HG03045 (cell line): ENCODE results near the gene TIGD1.
"Not testable (repeated sequence)": the region's sequence is repeated elsewhere in the genome, so short reads cannot be mapped to it uniquely, and the experiment has no call there.

Experiments used
- ATAC-seq: cut with Tn5 transposase; IDR thresholded peaks from one replicate; pipeline ENCODE4 v1.9.1; 2021; ENCODE audit warnings: mild to moderate bottlenecking, moderate library complexity; ENCODE audit not compliant: unreplicated experiment

Gene TIGD1

DNA sequence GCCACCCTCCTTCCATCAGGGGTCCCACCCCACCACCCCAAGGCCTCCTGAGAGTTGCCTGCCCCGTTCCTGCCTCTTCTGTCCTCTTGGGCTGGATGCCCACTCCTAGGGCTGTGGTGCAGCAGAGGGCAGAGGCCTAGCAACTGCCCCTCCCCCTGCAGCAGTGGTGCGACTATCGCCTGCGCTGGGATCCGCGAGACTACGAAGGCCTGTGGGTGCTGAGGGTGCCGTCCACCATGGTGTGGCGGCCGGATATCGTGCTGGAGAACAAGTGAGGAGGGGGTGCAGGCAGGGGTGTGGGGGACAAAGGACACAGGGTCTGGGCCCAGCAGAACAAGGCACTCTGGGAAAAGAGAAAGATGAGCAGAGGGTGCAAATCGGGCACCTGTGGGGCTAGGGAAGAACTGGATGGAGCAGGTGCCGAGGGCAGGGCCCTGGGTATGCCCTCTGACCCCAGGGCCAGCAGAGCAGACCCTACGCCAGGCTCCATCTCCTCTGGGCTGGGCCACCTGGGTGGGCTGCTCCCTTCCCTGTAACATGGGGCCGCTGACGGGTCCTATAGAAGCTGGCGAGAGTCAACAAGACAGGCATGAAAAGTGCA, 9.8 kb downstream of the TIGD1 start:
- no peak for ATAC-seq

DNA sequence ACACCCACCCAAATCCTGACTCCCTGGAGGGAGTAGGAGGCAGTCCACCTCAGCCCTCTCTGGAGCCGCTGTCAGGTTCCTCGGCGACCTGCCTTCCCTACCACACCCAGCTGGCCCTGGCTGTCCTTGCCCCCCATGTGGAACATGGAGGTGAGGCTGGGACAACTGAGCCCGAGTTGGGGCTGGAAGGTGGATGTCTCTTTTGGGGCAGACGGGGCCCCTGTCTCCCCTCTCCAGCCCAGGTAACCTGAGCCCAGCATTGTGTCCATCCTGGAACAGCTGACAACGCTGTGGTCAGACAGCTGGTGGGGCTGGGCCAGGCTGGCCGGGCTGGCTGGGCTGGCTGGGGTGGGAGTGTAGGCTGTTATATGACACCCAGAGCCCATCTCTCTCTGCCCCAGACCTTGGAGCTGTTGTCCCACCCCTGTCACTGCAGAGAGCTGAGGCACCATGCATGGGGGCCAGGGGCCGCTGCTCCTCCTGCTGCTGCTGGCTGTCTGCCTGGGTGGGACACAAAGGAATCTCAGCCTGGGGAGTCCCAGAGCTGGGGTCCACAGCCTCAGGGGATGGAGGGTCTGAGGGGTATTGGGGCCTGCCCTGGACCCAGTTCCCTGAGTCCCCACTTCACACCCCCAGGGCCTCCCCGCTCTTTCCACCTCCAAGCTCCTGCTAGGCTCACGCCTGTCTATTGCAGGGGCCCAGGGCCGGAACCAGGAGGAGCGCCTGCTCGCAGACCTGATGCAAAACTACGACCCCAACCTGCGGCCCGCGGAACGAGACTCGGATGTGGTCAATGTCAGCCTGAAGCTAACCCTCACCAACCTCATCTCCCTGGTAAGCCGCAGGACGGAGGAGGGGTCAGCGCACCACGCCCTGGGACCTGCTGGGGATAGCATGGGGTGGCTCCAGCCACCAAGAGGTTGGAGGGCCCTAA, 10.8 kb downstream of the TIGD1 start, which contains the start of gene CHRNG:
TSS of gene CHRNG (plus strand) at position 395 of the 934 bp plus-strand sequence. CDS start at position 451, 56 bp downstream.
- ATAC-seq = no peak

DNA sequence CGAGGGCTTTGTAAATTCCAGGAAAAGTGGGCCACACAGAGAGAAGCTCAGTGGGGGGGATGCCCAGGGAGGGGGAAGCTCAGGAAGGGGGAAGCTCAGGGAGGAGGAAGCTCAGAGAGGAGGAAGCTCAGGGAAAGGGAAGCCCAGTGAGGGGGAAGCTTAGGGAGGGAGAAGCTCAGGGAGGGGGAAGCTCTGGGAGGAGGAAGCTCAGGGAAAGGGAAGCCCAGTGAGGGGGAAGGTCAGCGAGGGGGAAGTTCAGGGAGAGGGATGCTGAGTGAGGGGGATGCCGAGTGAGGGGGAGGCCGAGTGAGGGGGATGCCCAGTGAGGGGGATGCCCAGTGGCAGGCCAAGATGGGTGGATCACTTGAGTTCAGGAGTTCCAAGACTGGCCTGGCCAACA, 11.7 kb downstream of the TIGD1 start:
- ATAC-seq = no peak

DNA sequence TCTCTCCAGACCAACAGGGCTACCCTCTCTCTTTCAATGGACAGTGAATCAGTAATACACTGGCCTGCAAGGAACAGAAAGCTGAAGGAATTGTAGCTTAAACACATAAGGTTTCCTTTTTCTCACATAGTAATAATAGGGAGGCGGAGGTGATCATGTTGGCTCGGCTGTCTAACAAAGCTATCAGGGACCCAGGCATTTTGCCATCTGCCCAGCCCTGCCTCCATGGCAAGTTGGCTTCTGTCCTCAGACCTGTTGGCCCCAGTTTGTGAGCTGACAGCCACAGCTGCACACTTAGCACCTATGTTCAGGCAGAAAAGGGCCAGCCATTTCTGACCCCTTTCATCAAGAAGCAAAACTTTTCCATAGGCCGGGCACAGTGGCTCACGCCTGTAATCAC, 12.9 kb downstream of the TIGD1 start:
- ATAC-seq = no peak

DNA sequence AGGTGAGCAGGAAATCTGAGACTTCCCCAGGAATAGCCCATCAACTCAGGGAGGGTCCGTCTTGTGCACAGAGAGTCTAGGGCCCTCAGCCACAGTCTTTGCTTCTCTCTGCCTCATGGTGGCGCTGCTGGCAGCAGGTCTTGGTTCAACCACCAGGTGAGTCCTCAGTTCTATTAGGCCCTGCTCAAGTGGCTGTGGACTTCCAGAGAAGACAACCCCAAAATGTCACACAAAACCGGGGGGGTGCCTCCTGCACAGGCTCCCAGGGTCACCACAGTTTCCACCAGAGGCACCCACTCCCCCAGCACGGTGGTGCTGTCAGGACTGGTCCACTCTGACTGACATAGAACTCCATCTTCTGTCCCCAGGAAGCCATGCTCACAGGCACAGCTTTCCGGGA, 13.3 kb downstream of the TIGD1 start:
- ATAC-seq = no peak

DNA sequence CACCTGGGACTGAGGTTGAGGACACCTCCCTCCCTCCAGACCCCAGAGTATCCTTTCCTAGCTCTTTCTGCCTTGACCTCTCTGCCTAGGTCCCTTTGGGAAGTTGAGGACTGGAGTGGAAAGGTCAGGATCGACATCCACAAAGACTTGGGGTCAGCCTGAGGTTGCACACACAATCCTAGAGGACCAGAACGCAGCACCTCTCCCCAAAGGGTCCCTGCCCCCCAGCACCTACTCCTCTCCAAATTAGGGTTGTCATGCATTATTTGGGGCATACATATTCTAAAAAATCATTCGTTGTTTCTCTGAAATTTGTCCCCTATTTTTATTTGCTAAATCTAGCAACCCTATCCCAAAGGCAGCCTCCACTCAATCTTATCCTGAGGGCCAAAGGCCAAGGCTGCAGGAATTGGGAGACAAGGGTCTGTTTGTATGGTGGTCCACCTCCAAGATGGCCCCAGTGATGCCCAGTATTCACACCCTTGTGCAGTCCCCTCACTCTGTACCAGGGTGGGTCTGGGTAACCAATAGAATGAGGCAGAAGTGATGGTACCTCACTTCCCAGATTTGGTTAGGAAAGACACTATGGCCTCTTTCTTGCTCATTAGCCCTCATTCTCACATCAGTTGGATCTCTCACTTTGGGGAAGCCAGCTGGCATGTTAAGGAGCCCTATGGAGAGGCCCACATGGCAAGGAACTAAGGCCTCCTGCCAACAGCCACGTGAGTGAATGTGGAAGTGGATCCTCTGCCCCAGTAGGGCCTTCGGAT, 14.4 kb downstream of the TIGD1 start:
- no peak for ATAC-seq

DNA sequence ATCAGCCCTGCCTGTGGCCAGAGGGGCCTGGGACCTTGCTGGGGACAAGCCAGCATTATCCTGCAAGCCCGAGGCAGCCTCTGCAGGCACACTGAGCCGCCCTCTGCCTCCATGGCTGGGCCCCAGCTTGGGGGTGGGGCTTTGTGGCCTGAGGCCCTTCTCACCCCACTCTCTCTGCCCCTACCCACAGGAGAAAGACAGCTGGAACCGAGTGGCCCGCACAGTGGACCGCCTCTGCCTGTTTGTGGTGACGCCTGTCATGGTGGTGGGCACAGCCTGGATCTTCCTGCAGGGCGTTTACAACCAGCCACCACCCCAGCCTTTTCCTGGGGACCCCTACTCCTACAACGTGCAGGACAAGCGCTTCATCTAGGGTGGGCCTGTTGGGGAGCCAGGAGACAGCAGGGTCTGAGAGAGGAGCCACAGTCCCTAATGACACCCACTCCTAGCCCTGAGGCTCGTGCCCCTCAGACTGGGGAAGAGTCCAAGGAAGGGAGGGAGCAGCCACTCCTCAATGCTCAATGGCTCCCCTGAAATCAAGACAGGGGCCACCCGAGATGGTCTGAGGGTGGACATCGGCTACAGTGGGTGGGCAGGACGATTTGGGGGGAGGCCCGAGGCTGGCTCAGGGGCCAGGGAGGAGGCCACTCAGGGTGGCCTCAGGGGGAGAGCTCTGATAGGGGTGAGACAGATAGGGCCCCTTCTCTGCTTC, 15.3 kb downstream of the TIGD1 start:
- no peak for ATAC-seq

DNA sequence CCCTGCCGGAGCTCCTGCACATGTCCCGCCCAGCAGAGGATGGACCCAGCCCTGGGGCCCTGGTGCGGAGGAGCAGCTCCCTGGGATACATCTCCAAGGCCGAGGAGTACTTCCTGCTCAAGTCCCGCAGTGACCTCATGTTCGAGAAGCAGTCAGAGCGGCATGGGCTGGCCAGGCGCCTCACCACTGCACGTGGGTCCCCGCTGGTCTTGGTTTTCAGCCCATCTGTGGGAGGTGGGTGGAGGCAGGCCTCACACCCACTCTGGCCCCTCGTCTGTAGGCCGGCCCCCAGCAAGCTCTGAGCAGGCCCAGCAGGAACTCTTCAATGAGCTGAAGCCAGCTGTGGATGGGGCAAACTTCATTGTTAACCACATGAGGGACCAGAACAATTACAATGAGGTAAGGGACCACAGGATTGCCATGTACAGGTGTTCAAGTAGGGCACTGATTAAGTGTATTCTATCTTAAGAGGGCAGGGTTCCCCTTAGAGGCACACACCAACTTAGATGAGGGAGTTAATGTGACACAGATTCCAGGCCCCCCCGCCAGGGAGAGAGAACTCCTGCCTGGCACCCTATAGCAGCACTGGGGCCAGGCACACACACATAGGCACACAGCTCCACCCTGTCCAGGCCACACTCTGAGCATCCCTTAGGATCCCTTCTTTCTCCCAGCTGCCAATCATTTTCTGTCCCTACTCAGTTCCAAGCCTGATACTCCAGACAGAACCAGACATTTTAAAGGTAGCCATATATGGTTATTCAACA, 16.2 kb downstream of the TIGD1 start:
- no peak for ATAC-seq

DNA sequence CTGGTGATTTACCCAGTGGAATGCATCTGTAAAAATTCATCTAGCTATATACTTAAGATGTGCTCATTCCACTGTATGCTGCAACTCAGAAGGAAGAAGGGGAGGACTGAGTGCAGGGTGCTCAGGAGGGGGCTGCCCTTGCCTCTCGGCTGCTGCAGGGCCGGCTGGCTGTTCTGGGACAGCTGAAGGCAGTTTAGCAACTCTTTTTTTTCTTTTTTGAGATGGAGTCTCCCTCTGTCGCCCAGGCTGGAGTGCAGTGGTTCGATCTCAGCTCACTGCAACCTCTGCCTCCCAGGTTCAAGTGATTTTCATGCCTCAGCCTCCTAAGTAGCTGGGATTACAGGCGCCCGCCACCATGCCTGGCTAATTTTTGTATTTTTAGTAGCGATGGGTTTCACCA, 17.5 kb downstream of the TIGD1 start:
- ATAC-seq = not testable (repeated sequence)

DNA sequence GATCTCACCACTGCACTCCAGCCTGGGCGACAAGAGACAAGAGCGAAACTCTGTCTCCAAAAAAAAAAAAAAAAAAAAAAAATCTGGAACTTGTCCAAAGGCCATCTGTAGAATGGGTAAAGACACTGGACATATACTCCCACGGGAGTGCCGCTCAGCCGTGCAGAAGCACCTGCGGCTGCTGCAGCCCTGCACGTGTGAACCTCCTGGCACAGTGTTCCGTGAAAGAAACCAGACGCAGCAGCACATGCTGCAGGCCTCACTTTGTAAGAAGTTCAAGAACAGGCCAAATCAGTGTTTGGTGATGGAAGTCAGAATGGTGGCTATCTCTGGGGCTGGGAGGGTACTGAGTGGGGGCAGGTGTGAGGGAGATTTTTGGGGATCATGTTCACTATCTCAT, 17.9 kb downstream of the TIGD1 start:
- no peak for ATAC-seq

DNA sequence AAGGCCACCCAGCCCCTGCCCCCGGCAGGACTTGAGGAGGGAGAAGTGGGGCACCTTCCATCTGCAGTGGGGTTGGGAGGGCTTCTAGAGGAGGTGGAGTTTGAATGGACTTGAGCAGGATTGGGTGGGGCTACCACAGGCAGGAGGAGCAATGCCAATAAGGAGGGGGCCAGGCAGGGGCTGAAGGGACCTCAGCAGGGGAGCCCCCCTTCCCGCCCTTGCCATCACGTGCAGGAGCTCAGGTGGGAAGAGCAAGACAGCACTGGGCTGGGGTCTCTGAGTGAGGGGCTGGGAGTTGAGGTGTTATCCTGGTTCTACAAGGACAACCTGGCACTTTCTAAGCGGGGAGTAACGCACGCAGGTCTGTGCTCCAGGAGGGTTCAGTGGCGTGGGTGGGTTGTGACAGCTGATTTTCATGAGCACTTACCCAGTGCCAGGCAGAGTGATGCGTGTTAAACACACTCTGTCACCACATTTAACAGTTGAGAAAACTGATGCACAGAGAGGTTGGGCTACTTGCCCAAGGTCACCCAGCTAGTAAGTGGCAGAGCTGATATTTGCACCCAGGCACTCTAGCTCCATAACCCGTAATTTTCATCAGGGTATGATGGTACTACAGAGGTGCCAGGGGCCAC, 19.6 kb downstream of the TIGD1 start:
- no peak for ATAC-seq

DNA sequence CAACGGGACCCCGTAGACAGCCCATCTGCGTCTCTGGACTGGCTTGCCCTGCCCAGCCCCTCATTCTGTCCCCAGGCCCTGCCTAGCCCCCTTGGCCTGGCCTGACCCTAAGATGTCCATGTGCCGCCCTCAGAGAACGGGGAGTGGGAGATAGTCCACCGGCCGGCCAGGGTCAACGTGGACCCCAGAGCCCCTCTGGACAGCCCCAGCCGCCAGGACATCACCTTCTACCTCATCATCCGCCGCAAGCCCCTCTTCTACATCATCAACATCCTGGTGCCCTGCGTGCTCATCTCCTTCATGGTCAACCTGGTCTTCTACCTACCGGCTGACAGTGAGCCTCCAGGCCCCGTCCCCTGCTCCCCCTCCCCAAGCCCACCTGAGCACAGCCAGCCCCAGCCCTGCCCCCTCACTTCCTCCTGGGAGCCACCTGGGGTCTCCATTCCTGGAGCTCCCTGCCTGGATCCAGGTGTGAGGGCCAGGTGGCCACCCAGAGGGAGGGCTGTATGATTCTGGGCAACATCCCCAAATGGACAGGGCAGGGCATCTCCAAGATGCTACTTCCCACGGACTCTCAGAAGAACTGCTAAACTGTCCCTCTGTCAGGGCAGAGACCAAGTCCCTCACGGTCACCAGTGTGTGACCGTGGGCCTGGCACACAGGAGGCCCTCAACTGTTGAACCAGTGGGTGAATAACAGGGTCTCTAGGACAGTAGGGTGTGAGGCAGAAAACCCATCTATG, 20.4 kb downstream of the TIGD1 start:
- ATAC-seq = no peak

DNA sequence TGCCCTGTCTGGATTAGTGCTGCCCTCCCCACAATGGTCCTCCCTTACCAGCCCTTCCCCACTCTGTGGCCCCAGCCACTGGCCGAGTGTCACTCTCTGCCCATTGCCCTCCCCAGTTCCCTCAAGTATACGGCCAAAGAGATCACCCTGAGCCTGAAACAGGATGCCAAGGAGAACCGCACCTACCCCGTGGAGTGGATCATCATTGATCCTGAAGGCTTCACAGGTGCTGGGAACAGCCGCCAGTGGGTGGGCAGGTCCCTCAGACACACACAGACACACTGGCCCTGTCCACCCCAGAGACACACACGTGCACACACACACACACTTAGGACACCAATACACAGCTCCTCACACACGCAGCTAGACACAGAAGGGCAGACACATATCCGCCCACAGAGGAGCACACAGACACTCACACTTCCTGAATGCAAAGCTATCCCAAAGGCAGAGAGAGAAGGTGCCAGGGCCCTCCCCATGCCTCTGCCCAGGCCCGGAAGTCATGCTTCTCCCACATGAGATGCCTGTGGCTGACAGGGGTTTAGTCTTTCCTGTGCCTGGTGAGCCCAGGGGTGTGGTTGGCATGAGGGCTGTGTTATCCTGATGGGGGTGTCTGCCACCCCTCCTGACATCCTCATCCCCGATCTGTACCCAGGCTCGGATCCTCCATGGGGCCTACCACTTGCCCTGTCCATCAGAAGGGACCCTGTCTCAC, 21.5 kb downstream of the TIGD1 start:
- no peak for ATAC-seq

DNA sequence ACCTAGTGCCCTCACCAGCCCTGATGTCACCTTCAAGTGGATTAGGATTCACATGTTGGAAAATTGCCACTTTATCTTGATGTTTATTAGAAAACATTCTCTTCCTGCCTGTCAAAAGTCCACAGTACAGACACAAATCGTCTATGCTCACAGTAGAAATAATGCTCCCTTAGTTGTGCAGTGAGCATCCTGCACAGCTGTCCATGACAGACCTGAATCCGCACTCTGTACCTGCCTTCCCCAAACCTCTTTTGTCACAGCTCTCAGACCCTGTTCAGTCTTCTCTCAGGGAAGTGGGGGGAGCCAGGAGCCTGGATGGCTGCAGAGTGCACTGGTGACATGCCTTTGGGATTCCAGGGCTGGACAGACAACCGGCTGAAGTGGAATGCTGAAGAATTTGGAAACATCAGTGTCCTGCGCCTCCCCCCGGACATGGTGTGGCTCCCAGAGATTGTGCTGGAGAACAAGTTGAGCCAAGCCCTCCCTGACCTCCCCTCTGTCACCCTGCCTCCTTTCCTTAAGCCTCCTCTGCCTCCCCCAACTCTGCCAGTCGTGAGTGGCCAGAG, 22.4 kb downstream of the TIGD1 start:
- ATAC-seq = no peak

DNA sequence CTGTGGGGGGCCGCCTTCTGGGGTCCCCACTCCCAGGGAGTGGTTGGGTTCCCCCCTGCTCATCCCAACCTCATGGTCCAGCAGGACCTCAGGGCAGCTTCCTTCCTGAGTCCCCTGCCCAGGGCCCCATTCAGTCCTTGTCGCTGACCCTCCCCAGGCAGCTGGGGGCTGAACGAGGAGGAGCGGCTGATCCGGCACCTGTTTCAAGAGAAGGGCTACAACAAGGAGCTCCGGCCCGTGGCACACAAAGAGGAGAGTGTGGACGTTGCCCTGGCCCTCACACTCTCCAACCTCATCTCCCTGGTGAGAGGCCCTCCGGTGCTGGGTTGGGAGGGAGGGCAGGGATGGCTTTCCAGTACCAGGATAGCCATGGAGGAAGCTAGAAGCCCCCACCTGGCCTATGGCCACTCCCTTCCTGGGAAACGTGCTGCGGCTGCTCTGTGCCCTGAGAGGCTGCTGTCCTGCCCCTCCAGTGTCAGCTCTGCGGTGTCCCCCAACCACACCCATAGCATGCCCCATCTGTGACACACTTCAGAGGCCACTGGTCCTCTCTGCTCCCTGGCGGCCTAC, 23.9 kb downstream of the TIGD1 start:
- ATAC-seq = no peak

DNA sequence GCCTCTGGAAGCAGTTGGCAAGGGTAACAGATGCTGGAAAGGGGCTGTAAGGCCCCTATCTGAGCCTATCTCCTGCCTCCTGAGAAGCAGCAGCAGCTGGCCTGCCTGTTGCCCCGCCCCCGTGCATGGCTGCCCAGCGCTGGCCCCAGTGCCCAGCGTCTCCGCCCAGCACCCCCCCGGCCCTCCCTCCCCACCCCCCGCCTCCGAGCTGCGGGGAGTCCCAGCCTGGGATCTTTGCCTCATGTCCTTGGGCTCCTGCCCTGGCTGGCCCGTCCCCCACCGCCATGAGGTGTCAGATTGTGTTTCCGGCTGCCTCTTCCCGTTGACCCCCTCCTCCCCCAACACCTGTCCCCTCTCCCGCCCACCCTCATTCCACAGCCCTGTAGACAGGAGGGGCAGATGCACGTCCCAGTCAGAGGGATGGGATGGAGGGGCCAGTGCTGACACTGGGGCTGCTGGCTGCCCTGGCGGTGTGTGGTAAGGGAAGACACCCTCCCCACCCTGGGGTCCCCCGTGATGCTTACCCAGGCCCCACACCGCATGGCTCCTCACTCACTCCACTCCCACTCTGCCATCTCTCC, 24.5 kb downstream of the TIGD1 start, which contains the start of gene CHRND:
TSS of gene CHRND (plus strand) at position 370 of the 581 bp plus-strand sequence. CDS start at position 426, 56 bp downstream.
- no peak for ATAC-seq

DNA sequence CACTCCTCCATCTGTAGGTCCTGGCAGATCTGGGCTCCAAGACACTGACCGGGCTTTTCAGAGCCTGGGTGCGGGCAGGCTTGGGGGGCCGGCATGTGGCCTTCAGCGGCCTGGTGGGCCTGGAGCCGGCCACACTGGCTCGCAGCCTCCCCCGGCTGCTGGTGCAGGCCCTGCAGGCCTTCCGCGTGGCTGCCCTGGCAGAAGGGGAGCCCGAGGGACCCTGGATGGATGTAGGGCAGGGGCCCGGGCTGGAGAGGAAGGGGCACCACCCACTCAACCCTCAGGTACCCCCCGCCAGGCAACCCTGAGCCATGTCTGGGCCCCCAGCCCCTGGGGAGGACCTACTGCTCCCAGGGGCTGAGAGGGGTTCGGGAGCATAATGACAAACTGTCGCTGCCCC, 25.2 kb downstream of the TIGD1 start:
- no peak for ATAC-seq
